Measurements from ENCODE around the gene AHSA1. TPM values are rescaled to one million over a fixed set of nuclear protein-coding genes. Genes with fewer than 3 reads are reported as not detected.

AHSA1 gene
- total and polyA plus RNA-seq, 2 experiments from 2014 or later = 126 to 127 TPM

DNA sequence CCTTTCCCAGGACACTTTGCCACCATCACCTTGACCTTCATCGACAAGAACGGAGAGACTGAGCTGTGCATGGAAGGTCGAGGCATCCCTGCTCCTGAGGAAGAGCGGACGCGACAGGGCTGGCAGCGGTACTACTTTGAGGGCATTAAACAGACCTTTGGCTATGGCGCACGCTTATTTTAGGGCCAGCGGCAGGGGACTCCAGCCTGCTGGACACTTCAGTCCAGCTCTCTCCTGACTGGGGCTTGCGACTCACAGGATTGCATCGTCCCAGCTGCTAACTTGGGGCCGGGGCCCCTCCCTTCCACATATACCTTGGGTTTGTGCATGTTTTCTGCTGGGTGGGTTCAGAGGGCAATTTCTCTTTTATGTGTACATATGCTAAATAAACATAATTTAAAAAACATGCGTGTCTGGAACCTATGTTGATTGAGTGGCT lies 11.2 kb downstream of the AHSA1 start:
- DNase-seq (ENCODE audit: low spot score) = no peak

GRCh38 chr14:77469539-77469938 lies 11.6 kb downstream of the AHSA1 start:
- Histone ChIP-seq H4K20me1 (ENCODE audit: insufficient read depth, poor library complexity, severe bottlenecking) (no peaks in the 10 kb centered on the region), H3K79me2 (no peaks in the 10 kb centered on the region), H3K9me2 (replicated peaks; ENCODE audit: insufficient read depth) (no peaks in the 10 kb centered on the region), H3K4me3 (no peak overlapping the region), H3K9me3 (ENCODE audit: low read depth) (no peaks in the 10 kb centered on the region), H3K27me3 (no peaks in the 10 kb centered on the region), H3K4me1 (ENCODE audit: insufficient read depth) (no peaks in the 10 kb centered on the region), H3K27ac (no peak overlapping the region), H2AFZ (no peak overlapping the region), H3K36me3 (replicated peaks; ENCODE audit: insufficient read depth, low read depth) (no peaks in the 10 kb centered on the region), H3K4me2 (no peak overlapping the region)
- no peak for TF ChIP-seq EZH2 (IDR thresholded peaks at IDR 0.05; ENCODE audit: borderline replicate concordance)
- TF ChIP-seq, protein P1, sequence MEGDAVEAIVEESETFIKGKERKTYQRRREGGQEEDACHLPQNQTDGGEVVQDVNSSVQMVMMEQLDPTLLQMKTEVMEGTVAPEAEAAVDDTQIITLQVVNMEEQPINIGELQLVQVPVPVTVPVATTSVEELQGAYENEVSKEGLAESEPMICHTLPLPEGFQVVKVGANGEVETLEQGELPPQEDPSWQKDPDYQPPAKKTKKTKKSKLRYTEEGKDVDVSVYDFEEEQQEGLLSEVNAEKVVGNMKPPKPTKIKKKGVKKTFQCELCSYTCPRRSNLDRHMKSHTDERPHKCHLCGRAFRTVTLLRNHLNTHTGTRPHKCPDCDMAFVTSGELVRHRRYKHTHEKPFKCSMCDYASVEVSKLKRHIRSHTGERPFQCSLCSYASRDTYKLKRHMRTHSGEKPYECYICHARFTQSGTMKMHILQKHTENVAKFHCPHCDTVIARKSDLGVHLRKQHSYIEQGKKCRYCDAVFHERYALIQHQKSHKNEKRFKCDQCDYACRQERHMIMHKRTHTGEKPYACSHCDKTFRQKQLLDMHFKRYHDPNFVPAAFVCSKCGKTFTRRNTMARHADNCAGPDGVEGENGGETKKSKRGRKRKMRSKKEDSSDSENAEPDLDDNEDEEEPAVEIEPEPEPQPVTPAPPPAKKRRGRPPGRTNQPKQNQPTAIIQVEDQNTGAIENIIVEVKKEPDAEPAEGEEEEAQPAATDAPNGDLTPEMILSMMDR (IDR thresholded peaks at IDR 0.05; ENCODE audit: poor library complexity) = no peak
- no peak for TF ChIP-seq EZH2phosphoT487 (IDR thresholded peaks at IDR 0.05; ENCODE audit: low read depth, severe bottlenecking, unreplicated experiment)
- no peak for DNase-seq (ENCODE audit: low spot score)
- WGBS (ENCODE audit: low lambda C conversion rate, missing lambda C conversion rate) = 94% methylated on average over 1 of the region's 1 CpG

More for the DNA sequence above, 11.2 kb downstream of the AHSA1 start:
- H2AFZ ChIP-seq = no peak overlapping the region
- H3K9me2 ChIP-seq (replicated peaks; ENCODE audit: insufficient read depth) = no peaks in the 10 kb centered on the region
- 95% methylated on average over 14 of the region's 14 CpGs for WGBS (ENCODE audit: low lambda C conversion rate, missing lambda C conversion rate)
- no peaks in the 10 kb centered on the region for H3K27me3 ChIP-seq
- H3K4me2 ChIP-seq = no peak overlapping the region
- H3K79me2 ChIP-seq = no peaks in the 10 kb centered on the region
- no peaks in the 10 kb centered on the region for H4K20me1 ChIP-seq (ENCODE audit: insufficient read depth, poor library complexity, severe bottlenecking)
- H3K4me3 ChIP-seq = no peak overlapping the region
- no peaks in the 10 kb centered on the region for H3K9me3 ChIP-seq (ENCODE audit: low read depth)
- H3K27ac ChIP-seq = no peak overlapping the region
- no peaks in the 10 kb centered on the region for H3K4me1 ChIP-seq (ENCODE audit: insufficient read depth)
- TF ChIP-seq EZH2phosphoT487 (IDR thresholded peaks at IDR 0.05; ENCODE audit: low read depth, severe bottlenecking, unreplicated experiment) (no peak), EZH2 (IDR thresholded peaks at IDR 0.05; ENCODE audit: borderline replicate concordance) (no peak)
- TF ChIP-seq, protein P1 (IDR thresholded peaks at IDR 0.05; ENCODE audit: poor library complexity) = no peak
- H3K36me3 ChIP-seq (replicated peaks; ENCODE audit: insufficient read depth, low read depth) = no peaks in the 10 kb centered on the region

GRCh38 chr14:77470224-77470870 lies 12.5 kb downstream of the AHSA1 start:
- 45% methylated on average over 5 of the region's 5 CpGs for WGBS (ENCODE audit: low lambda C conversion rate, missing lambda C conversion rate)

More at GRCh38 chr14:77470224-77470870, 12.5 kb downstream of the AHSA1 start:
- Histone ChIP-seq H3K4me1 (ENCODE audit: insufficient read depth) (no peaks in the 10 kb centered on the region), H3K27ac (no peak overlapping the region), H3K9me2 (replicated peaks; ENCODE audit: insufficient read depth) (no peaks in the 10 kb centered on the region), H3K79me2 (no peaks in the 10 kb centered on the region), H3K36me3 (replicated peaks; ENCODE audit: insufficient read depth, low read depth) (no peaks in the 10 kb centered on the region), H2AFZ (no peak overlapping the region), H4K20me1 (ENCODE audit: insufficient read depth, poor library complexity, severe bottlenecking) (no peaks in the 10 kb centered on the region), H3K27me3 (no peaks in the 10 kb centered on the region), H3K4me2 (no peak overlapping the region), H3K4me3 (no peak overlapping the region), H3K9me3 (ENCODE audit: low read depth) (no peaks in the 10 kb centered on the region)
- TF ChIP-seq EZH2phosphoT487 (IDR thresholded peaks at IDR 0.05; ENCODE audit: low read depth, severe bottlenecking, unreplicated experiment) (no peak), EZH2 (IDR thresholded peaks at IDR 0.05; ENCODE audit: borderline replicate concordance) (no peak)
- TF ChIP-seq, protein P1 (IDR thresholded peaks at IDR 0.05; ENCODE audit: poor library complexity) = no peak
- no peak for DNase-seq (ENCODE audit: low spot score)
